HG03280 (cell line): ENCODE results near the gene DGCR6L.

ENCODE experiments used
- ATAC-seq: cut with Tn5 transposase; IDR thresholded peaks from one replicate; pipeline ENCODE4 v1.9.1; 2021; ENCODE audit warnings: mild to moderate bottlenecking, moderate library complexity; ENCODE audit not compliant: unreplicated experiment

Gene DGCR6L

GRCh38 chr22:20264614-20265452 lies 55.0 kb downstream of the DGCR6L start:
- ATAC-seq: no peak
